COR-L47 (cell line): ENCODE data around the gene MTAP.

ENCODE experiments used
- DNase-seq: peaks from one replicate; lab custom pipeline; 2025; lab: John Stamatoyannopoulos, UW

The MTAP gene

DNA sequence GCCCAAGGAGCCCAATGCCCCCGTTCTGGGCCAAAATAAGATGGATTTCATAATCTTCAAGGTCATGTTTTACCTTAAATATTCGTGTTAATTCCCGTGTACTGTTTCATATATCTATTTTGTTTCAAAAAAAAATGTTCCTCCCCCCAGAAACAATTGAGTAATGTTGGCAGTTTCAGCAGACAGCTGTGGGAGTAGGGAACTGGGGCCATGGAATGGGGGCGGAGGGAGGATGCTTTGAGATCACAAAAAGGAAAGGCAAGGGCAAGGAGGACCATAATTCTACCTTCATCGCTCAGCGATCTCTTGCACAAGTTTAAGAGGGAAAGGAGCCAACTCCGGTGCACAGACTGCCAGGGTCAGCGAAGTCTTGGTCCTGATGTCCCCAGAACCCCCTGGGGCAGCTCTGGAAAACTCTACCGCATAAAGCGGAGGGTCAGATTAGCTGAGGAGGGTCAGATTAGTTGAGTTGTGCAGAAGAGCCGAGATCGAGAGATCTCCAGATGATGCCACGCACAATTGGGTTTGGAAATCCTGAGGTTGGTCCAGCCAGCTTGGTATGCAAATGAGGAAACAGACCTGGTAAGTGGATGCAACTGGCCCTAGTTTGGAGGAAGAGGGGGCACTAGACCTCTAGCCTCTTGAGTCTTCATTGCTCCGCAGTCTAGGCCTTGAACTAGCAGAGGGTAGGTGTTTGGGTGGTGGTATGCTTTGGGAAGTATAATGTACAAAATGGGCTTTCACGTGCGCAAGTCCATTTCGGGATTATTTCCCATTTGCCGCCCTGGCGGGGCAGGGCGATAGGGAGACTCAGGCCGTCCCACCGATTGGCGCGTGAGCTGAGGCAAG lies 167.7 kb downstream of the MTAP start:
- DNase-seq: no peak

DNA sequence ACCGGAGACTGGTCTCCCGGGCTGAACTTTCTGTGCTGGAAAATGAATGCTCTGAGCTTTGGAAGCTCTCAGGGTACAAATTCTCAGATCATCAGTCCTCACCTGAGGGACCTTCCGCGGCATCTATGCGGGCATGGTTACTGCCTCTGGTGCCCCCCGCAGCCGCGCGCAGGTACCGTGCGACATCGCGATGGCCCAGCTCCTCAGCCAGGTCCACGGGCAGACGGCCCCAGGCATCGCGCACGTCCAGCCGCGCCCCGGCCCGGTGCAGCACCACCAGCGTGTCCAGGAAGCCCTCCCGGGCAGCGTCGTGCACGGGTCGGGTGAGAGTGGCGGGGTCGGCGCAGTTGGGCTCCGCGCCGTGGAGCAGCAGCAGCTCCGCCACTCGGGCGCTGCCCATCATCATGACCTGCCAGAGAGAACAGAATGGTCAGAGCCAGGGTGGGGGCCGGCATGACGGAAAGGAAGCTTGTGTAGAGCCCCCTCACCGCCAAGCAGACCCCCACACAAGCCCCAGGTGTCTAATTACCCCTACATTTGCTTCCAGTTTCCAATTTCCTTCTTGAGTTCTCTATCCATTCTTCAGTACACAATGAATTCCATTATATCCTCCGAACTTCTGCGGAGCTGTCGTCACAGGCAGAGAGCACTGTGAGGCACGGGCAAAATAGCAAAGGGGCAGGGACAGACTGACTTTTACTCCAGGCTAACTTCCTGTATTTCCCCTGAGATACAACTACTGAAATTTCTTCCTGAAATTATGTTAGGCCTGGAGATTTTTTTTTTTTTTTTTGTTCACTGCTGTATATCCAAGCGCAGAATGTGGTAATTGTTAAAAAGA lies 168.6 kb downstream of the MTAP start:
- DNase-seq: no peak

DNA sequence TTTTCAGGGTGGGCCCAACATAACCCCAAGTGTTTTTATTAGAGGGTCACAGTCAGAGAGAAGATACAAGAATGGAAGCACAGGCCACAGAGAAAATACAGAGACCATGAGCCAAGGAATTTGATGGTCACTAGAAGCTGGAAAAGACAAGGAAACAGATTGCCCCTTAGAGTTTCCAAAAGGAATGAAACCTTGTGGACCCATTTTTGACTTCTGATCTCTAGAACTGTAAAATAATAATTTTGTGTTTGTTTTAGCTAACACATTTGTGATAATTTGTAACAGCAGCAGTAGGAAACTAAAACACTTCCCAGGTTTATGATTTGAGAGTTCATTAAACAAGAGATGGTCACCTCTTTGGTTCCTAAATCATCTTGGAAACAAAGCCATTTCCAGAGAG lies 169.9 kb downstream of the MTAP start:
- DNase-seq: no peak

DNA sequence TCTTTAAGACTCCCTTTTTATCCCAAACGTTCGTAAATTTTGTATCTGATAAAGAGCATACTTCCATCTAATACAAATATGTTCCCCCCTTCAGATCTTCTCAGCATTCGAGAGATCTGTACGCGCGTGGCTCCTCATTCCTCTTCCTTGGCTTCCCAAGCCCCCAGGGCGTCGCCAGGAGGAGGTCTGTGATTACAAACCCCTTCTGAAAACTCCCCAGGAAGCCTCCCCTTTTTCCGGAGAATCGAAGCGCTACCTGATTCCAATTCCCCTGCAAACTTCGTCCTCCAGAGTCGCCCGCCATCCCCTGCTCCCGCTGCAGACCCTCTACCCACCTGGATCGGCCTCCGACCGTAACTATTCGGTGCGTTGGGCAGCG lies 171.9 kb downstream of the MTAP start:
- peak; percentile 77 for DNase-seq

DNA sequence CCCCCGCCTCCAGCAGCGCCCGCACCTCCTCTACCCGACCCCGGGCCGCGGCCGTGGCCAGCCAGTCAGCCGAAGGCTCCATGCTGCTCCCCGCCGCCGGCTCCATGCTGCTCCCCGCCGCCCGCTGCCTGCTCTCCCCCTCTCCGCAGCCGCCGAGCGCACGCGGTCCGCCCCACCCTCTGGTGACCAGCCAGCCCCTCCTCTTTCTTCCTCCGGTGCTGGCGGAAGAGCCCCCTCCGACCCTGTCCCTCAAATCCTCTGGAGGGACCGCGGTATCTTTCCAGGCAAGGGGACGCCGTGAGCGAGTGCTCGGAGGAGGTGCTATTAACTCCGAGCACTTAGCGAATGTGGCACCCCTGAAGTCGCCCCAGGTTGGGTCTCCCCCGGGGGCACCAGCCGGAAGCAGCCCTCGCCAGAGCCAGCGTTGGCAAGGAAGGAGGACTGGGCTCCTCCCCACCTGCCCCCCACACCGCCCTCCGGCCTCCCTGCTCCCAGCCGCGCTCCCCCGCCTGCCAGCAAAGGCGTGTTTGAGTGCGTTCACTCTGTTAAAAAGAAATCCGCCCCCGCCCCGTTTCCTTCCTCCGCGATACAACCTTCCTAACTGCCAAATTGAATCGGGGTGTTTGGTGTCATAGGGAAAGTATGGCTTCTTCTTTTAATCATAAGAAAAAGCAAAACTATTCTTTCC lies 172.4 kb downstream of the MTAP start:
- peak; percentile 97 for DNase-seq

GRCh38 chr9:21976334-21976875 lies 174.0 kb downstream of the MTAP start:
- no peak for DNase-seq

GRCh38 chr9:21982391-21982790 lies 180.0 kb downstream of the MTAP start:
- no peak for DNase-seq

GRCh38 chr9:21982861-21983560 lies 180.6 kb downstream of the MTAP start:
- no peak for DNase-seq

DNA sequence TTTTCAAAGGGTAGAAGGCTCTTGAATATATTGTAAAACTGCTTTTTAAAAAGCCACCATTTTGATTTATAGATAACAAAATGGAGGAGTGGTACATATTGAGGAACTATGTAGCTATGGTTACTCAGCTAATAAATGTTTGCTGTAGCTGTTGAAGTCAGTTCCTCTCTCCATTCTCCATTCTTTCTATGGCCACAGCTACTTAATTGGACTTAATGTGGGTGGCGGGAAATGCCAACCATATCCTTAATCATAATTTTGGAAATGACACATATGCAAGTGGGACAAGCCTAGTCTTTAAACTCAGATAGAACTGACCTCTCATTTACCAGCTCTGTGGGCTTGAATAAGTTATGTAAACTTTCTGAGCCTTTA lies 181.1 kb downstream of the MTAP start:
- no peak for DNase-seq

GRCh38 chr9:21984101-21984500 lies 181.7 kb downstream of the MTAP start:
- DNase-seq: no peak

DNA sequence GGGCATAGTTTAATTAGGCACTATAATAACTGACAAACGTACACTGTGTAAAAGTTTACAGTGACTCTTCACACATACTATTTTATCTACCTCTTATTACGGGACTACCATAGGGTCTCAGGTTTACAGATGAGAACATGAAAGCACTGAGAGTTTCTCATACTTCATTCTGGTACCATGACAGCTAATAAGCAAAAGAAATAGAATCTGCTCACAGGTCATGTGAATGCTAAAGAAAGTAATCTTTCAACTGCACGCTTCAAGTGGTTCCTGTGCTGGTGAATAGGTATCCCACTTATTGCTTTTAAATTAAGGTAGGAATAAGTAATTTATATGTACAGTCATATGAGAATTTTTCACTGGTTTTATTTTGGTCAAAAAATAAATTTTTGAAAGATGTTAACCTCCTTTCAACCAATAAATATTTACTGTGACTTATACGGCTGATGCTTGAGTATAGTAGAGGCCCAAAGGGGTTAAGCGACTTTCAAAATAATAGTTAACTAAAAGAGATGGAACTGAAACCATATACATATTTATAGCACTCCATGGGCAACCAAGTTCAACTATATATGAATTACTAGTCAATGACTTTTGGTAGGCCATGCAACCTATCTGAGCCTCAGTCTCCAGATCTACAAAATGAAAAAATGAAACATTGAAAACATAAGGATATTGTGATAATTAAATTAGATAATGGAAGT lies 183.7 kb downstream of the MTAP start:
- DNase-seq: no peak
